DOHH2 (cell line): ENCODE data around the gene HCRTR1.

Source experiments
- H3F3A ChIP-seq: fragments of 200-600 bp; sonication (generic), shearing (Covaris generic); 2 replicates; pipeline ENCODE4 v1.6.0; 2016; ENCODE audit warnings: antibody characterized with exemption, mild to moderate bottlenecking; ENCODE audit not compliant: control insufficient read depth, insufficient read depth
- H3K27ac ChIP-seq: fragments of 200-600 bp; sonication (generic); 2 replicates; pipeline ENCODE4 v1.5.1; 2014; ENCODE audit warnings: low read depth, mild to moderate bottlenecking, low read length, moderate library complexity
- H3K27me3 ChIP-seq: fragments of 200-600 bp; sonication (generic); 2 replicates; pipeline ENCODE4 v1.6.1; 2014; ENCODE audit warnings: mild to moderate bottlenecking, low read length, mixed read lengths; ENCODE audit not compliant: control insufficient read depth
- H3K36me3 ChIP-seq: fragments of 200-600 bp; sonication (generic); 2 replicates; pipeline ENCODE4 v1.6.1; 2014; ENCODE audit warnings: mild to moderate bottlenecking, low read length, moderate library complexity, mixed read lengths; ENCODE audit not compliant: control insufficient read depth
- H3K4me1 ChIP-seq: fragments of 200-600 bp; sonication (generic); 2 replicates; pipeline ENCODE4 v1.6.1; 2014; ENCODE audit warnings: mild to moderate bottlenecking, low read length, mixed read lengths; ENCODE audit not compliant: control insufficient read depth
- H3K4me2 ChIP-seq: fragments of 200-600 bp; sonication (generic); 2 replicates; pipeline ENCODE4 v1.6.0; 2014; ENCODE audit warnings: mild to moderate bottlenecking, low read length, moderate library complexity
- H3K4me3 ChIP-seq: fragments of 200-600 bp; sonication (generic); 2 replicates; pipeline ENCODE4 v1.5.1; 2014; ENCODE audit warnings: mild to moderate bottlenecking, low read length, mixed read lengths
- H3K79me2 ChIP-seq: fragments of 200-600 bp; sonication (generic); 2 replicates; pipeline ENCODE4 v1.6.1; 2014; ENCODE audit warnings: mild to moderate bottlenecking, low read length, mixed read lengths; ENCODE audit not compliant: control insufficient read depth
- H3K9me2 ChIP-seq: fragments of 200-600 bp; sonication (generic); replicated peaks from 2 replicates; pipeline ENCODE4 v1.6.1; 2014; ENCODE audit warnings: mild to moderate bottlenecking, low read length, mixed read lengths; ENCODE audit not compliant: control insufficient read depth
- H3K9me3 ChIP-seq: fragments of 200-600 bp; sonication (generic); 2 replicates; pipeline ENCODE4 v1.6.1; 2014; ENCODE audit warnings: antibody characterized with exemption, low read length, mixed read lengths; ENCODE audit not compliant: control insufficient read depth, insufficient read depth
- H4K20me1 ChIP-seq: fragments of 200-600 bp; sonication (generic); 2 replicates; pipeline ENCODE4 v1.6.0; 2014; ENCODE audit warnings: low read depth, mild to moderate bottlenecking, antibody characterized with exemption, low read length, moderate library complexity; ENCODE audit not compliant: control insufficient read depth, insufficient read depth
- EZH2phosphoT487 ChIP-seq: fragments of 200-600 bp; sonication (generic); IDR thresholded peaks from 2 replicates; pipeline ENCODE4 v1.6.1; 2017; ENCODE audit warnings: borderline replicate concordance, mild to moderate bottlenecking, antibody characterized with exemption, low read length, moderate library complexity, mixed read lengths
- TF ChIP-seq, protein P1 (sequence below): fragments of 200-600 bp; sonication (generic); IDR thresholded peaks from one replicate; pipeline ENCODE4 v1.5.1; 2014; ENCODE audit warnings: antibody characterized with exemption, mild to moderate bottlenecking, low read depth, low read length; ENCODE audit not compliant: poor library complexity, severe bottlenecking

The HCRTR1 gene

GRCh38 chr1:31600641-31601040 lies 16.8 kb upstream of the HCRTR1 start:
- H3K9me3 ChIP-seq = no peaks in the 10 kb centered on the region
- no peaks in the 10 kb centered on the region for H4K20me1 ChIP-seq
- no peak overlapping the region for H3K4me2 ChIP-seq
- H3K4me1 ChIP-seq = peaks cover 63% of the 10 kb centered on the region
- no peaks in the 10 kb centered on the region for H3K36me3 ChIP-seq
- H3K9me2 ChIP-seq = no peaks in the 10 kb centered on the region
- H3K4me3 ChIP-seq = no peak overlapping the region
- H3K27me3 ChIP-seq = no peaks in the 10 kb centered on the region
- no peak for TF ChIP-seq EZH2phosphoT487
- TF ChIP-seq, protein P1, sequence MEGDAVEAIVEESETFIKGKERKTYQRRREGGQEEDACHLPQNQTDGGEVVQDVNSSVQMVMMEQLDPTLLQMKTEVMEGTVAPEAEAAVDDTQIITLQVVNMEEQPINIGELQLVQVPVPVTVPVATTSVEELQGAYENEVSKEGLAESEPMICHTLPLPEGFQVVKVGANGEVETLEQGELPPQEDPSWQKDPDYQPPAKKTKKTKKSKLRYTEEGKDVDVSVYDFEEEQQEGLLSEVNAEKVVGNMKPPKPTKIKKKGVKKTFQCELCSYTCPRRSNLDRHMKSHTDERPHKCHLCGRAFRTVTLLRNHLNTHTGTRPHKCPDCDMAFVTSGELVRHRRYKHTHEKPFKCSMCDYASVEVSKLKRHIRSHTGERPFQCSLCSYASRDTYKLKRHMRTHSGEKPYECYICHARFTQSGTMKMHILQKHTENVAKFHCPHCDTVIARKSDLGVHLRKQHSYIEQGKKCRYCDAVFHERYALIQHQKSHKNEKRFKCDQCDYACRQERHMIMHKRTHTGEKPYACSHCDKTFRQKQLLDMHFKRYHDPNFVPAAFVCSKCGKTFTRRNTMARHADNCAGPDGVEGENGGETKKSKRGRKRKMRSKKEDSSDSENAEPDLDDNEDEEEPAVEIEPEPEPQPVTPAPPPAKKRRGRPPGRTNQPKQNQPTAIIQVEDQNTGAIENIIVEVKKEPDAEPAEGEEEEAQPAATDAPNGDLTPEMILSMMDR = no peak
- no peak overlapping the region for H3K27ac ChIP-seq
- no peaks in the 10 kb centered on the region for H3K79me2 ChIP-seq
- H3F3A ChIP-seq = 0 out of 2 replicates have a peak, but pooled peaks cover 8% of the 10 kb centered on the region

GRCh38 chr1:31602081-31602480 lies 15.4 kb upstream of the HCRTR1 start:
- Histone ChIP-seq H3K9me2 (no peaks in the 10 kb centered on the region), H3K27me3 (no peaks in the 10 kb centered on the region), H3K9me3 (no peaks in the 10 kb centered on the region), H3F3A (0 out of 2 replicates have a peak, but pooled peaks cover 8% of the 10 kb centered on the region), H3K27ac (no peak overlapping the region), H3K36me3 (no peaks in the 10 kb centered on the region), H4K20me1 (no peaks in the 10 kb centered on the region), H3K4me3 (no peak overlapping the region), H3K79me2 (no peaks in the 10 kb centered on the region), H3K4me1 (peaks cover 58% of the 10 kb centered on the region), H3K4me2 (no peak overlapping the region)
- TF ChIP-seq EZH2phosphoT487 = no peak
- TF ChIP-seq, protein P1 = no peak

DNA sequence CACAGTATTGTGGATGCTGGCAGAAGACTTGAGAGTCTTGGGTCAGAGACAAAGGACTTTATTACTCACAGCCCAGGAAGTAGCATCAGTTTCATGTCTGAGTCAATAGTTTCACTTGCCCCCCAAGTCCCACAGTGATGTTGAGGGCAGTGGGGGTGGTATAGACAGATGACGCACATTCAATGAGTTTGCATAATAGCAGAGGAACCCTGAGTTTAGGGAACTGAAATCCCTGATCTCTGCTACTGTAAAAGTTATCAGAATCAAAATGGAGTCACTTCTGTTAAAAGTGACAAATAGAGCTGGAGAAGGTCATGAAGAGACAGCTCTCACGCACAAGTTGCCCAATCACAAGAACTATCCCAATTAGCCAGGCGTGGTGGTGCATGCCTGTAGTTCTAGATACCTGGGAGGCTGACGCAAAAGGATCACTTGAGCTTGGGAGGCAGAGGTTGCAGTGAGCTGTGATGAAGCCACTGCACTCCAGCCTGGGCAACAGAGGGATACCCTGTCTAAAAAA lies 11.5 kb upstream of the HCRTR1 start:
- Histone ChIP-seq H3K27ac (no peak overlapping the region), H3K4me3 (peak overlapping the region; percentile 1; the same call in 1 of the 2 replicates), H3F3A (0 out of 2 replicates have a peak, but pooled peaks cover 5% of the 10 kb centered on the region), H3K36me3 (no peaks in the 10 kb centered on the region), H3K4me2 (peak overlapping the region; percentile 30), H3K9me2 (no peaks in the 10 kb centered on the region), H3K27me3 (no peaks in the 10 kb centered on the region), H3K79me2 (no peaks in the 10 kb centered on the region), H3K4me1 (peaks cover 22% of the 10 kb centered on the region), H3K9me3 (no peaks in the 10 kb centered on the region), H4K20me1 (no peaks in the 10 kb centered on the region)
- TF ChIP-seq, protein P1 = no peak
- no peak for TF ChIP-seq EZH2phosphoT487
